HepG2 (cell line): ENCODE data around the gene PDP2. TPM values are rescaled to one million over a fixed set of nuclear protein-coding genes. Genes with fewer than 3 reads are reported as not detected.

Source experiments
- AKAP8 ChIP-seq: sonication (generic); formaldehyde crosslinking; IDR thresholded peaks from 2 replicates; pipeline ENCODE4 v1.5.1; 2020; ENCODE audit warnings: mild to moderate bottlenecking, missing genetic modification reagents
- ETV6 ChIP-seq: sonication (generic); formaldehyde crosslinking; conservative IDR thresholded peaks from 2 replicates; pipeline ENCODE4 v1.4.0; 2020; ENCODE audit warnings: missing genetic modification reagents
- GPN1 ChIP-seq: sonication (generic); formaldehyde crosslinking; IDR thresholded peaks from 2 replicates; pipeline ENCODE4 v1.5.1; 2020; ENCODE audit warnings: missing genetic modification reagents, borderline replicate concordance
- HOXA9 ChIP-seq: sonication (generic); formaldehyde crosslinking; IDR thresholded peaks from 2 replicates; pipeline ENCODE4 v1.8.1; 2022; ENCODE audit warnings: missing genetic modification reagents, mild to moderate bottlenecking, moderate library complexity, borderline replicate concordance
- HOXD1 ChIP-seq: sonication (generic); formaldehyde crosslinking; IDR thresholded peaks from 2 replicates; pipeline ENCODE4 v1.5.0; 2020; ENCODE audit warnings: missing genetic modification reagents
- KLF9 ChIP-seq: IDR thresholded peaks from 2 replicates; pipeline ENCODE4 v1.6.1; 2016; ENCODE audit warnings: low read depth
- MIER2 ChIP-seq: IDR thresholded peaks from 2 replicates; pipeline ENCODE4 v1.6.1; 2016; ENCODE audit warnings: missing biosample characterization, missing genetic modification reagents
- POGZ ChIP-seq: sonication (generic); formaldehyde crosslinking; IDR thresholded peaks from 2 replicates; pipeline ENCODE4 v1.4.0; 2020; ENCODE audit warnings: mild to moderate bottlenecking, missing genetic modification reagents
- SMAD1 ChIP-seq: sonication (generic); formaldehyde crosslinking; IDR thresholded peaks from 2 replicates; pipeline ENCODE4 v1.4.0; 2020; ENCODE audit warnings: missing genetic modification reagents, low read depth, mild to moderate bottlenecking, borderline replicate concordance
- ZMYM2 ChIP-seq: sonication (generic); formaldehyde crosslinking; IDR thresholded peaks from 2 replicates; pipeline ENCODE4 v1.8.0; 2022; ENCODE audit warnings: mild to moderate bottlenecking, missing genetic modification reagents
- ZNF44 ChIP-seq: sonication (generic); formaldehyde crosslinking; IDR thresholded peaks from 2 replicates; pipeline ENCODE4 v1.5.1; 2020; ENCODE audit warnings: mild to moderate bottlenecking, missing genetic modification reagents
- ZNF468 ChIP-seq: sonication (generic); formaldehyde crosslinking; IDR thresholded peaks from 2 replicates; pipeline ENCODE4 v1.8.0; 2022; ENCODE audit warnings: mild to moderate bottlenecking, moderate library complexity, missing genetic modification reagents
- ZNF746 ChIP-seq: sonication (generic); formaldehyde crosslinking; IDR thresholded peaks from 2 replicates; pipeline ENCODE4 v1.8.0; 2022; ENCODE audit warnings: mild to moderate bottlenecking, missing genetic modification reagents
- polyA plus RNA-seq, 8 experiments: library from polyadenylated mRNA; depleted of rRNA in 3 of 8; stranded (reverse) in 7 of 8; unstranded in 1 of 8; fragments of >200 nt; fragmentation: Illumina TruSeq in 4 of 8; extraction: Trizol in 4 of 8; gene quantifications; 2 replicates each; pipeline versions ENCODE4 v1.2.1 to v1.2.3, GENCODE V29; 2011 to 2016; ENCODE audit warnings: low read depth in 4 of 8, missing spikeins in 1 of 8, mixed read lengths in 1 of 8; ENCODE audit not compliant: insufficient read depth in 1 of 8
- total RNA-seq, 5 experiments: library from RNA; depleted of rRNA; stranded (reverse); fragments of >200 nt; fragmentation: Illumina TruSeq; extraction: Trizol; gene quantifications; 2 replicates each; pipeline ENCODE4 v1.2.3, GENCODE V29; 2016; ENCODE audit warnings: low read depth in 1 of 5
- TF ChIP-seq, protein P1 (sequence below): sonication (generic); formaldehyde crosslinking; IDR thresholded peaks from 2 replicates; pipeline ENCODE4 v1.9.0; 2021; ENCODE audit warnings: missing genetic modification reagents, mild to moderate bottlenecking, borderline replicate concordance
- TF ChIP-seq, protein P2 (sequence below): sonication (generic); formaldehyde crosslinking; IDR thresholded peaks from 2 replicates; pipeline ENCODE4 v1.5.1; 2020; ENCODE audit warnings: mild to moderate bottlenecking, moderate library complexity, missing genetic modification reagents
- TF ChIP-seq, protein P3 (sequence below): sonication (generic); formaldehyde crosslinking; IDR thresholded peaks from 2 replicates; pipeline ENCODE4 v1.4.0; 2020; ENCODE audit warnings: missing genetic modification reagents
- TF ChIP-seq, protein P4 (sequence below): sonication (generic); formaldehyde crosslinking; conservative IDR thresholded peaks from 2 replicates; pipeline ENCODE4 v1.4.0; 2020; ENCODE audit warnings: mild to moderate bottlenecking, missing genetic modification reagents, moderate library complexity
- TF ChIP-seq, protein P5 (sequence below): sonication (generic); formaldehyde crosslinking; IDR thresholded peaks from 2 replicates; pipeline ENCODE4 v1.4.0; 2020; ENCODE audit warnings: missing genetic modification reagents

PDP2 gene
- total and polyA plus RNA-seq, 2 of the 13 experiments (the other 11 are each of a cell fraction or from before 2014, with no cell fraction given), result 12.8 to 15.8 TPM

DNA sequence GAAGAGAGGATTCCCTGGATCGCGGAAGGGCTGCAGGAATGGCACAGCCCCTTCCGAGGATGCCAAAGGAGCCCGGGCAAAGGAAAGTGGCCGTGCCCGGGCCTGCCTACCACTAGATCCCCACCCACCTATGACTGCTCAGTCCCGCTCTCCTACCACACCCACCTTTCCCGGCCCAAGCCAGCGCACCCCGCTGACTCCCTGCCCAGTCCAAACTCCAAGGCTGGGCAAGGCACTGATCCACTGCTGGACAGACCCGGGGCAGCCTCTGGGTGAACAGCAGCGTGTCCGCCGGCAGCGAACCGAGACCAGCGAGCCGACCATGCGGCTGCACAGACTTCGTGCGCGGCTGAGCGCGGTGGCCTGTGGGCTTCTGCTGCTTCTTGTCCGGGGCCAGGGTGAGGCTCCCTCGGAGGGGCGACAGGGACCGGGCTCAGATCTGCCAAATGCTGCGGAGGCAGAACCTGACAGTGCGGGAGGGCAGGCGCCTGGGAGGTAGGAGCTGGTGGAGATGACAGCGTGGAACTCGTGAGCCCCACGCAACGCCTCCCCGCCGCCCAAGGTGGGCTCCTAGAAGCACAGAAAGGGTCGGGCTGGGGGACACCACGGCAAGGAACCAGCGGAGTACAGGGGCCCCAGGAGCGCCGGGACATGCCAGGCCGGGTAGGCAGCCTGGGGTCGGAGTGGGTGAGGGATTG lies 55.1 kb downstream of the PDP2 start, which contains the start of gene CES2 (continued):
- TF ChIP-seq, protein P1, sequence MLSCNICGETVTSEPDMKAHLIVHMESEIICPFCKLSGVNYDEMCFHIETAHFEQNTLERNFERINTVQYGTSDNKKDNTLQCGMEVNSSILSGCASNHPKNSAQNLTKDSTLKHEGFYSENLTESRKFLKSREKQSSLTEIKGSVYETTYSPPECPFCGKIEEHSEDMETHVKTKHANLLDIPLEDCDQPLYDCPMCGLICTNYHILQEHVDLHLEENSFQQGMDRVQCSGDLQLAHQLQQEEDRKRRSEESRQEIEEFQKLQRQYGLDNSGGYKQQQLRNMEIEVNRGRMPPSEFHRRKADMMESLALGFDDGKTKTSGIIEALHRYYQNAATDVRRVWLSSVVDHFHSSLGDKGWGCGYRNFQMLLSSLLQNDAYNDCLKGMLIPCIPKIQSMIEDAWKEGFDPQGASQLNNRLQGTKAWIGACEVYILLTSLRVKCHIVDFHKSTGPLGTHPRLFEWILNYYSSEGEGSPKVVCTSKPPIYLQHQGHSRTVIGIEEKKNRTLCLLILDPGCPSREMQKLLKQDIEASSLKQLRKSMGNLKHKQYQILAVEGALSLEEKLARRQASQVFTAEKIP (CRISPR knock-in tag), result no peak
- TF ChIP-seq, protein P2, sequence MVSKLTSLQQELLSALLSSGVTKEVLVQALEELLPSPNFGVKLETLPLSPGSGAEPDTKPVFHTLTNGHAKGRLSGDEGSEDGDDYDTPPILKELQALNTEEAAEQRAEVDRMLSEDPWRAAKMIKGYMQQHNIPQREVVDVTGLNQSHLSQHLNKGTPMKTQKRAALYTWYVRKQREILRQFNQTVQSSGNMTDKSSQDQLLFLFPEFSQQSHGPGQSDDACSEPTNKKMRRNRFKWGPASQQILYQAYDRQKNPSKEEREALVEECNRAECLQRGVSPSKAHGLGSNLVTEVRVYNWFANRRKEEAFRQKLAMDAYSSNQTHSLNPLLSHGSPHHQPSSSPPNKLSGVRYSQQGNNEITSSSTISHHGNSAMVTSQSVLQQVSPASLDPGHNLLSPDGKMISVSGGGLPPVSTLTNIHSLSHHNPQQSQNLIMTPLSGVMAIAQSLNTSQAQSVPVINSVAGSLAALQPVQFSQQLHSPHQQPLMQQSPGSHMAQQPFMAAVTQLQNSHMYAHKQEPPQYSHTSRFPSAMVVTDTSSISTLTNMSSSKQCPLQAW (CRISPR knock-in tag), result peak; percentile 95
- TF ChIP-seq MIER2 (peak; percentile 41; the same call in 1 of the 2 replicates), HOXA9 (CRISPR knock-in tag) (peak; percentile 75; the same call in 1 of the 2 replicates), AKAP8 (CRISPR knock-in tag) (0 out of 2 replicates have a peak, but pooled peaks have one; percentile 63), ZNF44 (CRISPR knock-in tag) (peak; percentile 95; the same call in 1 of the 2 replicates), POGZ (CRISPR knock-in tag) (0 out of 2 replicates have a peak, but pooled peaks have one; percentile 30), ZNF468 (CRISPR knock-in tag) (peak; percentile 81; the same call in 1 of the 2 replicates), GPN1 (no peak), SMAD1 (CRISPR knock-in tag) (peak; percentile 80; the same call in 1 of the 2 replicates), ZMYM2 (0 out of 2 replicates have a peak, but pooled peaks have one; percentile 44), ETV6 (CRISPR knock-in tag) (peak; percentile 55; the same call in 1 of the 2 replicates), HOXD1 (CRISPR knock-in tag) (peak; percentile 51), KLF9 (peak; percentile 99), ZNF746 (CRISPR knock-in tag) (0 out of 2 replicates have a peak, but pooled peaks have one; percentile 35)
- TF ChIP-seq, protein P3, sequence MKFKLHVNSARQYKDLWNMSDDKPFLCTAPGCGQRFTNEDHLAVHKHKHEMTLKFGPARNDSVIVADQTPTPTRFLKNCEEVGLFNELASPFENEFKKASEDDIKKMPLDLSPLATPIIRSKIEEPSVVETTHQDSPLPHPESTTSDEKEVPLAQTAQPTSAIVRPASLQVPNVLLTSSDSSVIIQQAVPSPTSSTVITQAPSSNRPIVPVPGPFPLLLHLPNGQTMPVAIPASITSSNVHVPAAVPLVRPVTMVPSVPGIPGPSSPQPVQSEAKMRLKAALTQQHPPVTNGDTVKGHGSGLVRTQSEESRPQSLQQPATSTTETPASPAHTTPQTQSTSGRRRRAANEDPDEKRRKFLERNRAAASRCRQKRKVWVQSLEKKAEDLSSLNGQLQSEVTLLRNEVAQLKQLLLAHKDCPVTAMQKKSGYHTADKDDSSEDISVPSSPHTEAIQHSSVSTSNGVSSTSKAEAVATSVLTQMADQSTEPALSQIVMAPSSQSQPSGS (CRISPR knock-in tag), result peak; percentile 67; the same call in 1 of the 2 replicates
- TF ChIP-seq, protein P4, sequence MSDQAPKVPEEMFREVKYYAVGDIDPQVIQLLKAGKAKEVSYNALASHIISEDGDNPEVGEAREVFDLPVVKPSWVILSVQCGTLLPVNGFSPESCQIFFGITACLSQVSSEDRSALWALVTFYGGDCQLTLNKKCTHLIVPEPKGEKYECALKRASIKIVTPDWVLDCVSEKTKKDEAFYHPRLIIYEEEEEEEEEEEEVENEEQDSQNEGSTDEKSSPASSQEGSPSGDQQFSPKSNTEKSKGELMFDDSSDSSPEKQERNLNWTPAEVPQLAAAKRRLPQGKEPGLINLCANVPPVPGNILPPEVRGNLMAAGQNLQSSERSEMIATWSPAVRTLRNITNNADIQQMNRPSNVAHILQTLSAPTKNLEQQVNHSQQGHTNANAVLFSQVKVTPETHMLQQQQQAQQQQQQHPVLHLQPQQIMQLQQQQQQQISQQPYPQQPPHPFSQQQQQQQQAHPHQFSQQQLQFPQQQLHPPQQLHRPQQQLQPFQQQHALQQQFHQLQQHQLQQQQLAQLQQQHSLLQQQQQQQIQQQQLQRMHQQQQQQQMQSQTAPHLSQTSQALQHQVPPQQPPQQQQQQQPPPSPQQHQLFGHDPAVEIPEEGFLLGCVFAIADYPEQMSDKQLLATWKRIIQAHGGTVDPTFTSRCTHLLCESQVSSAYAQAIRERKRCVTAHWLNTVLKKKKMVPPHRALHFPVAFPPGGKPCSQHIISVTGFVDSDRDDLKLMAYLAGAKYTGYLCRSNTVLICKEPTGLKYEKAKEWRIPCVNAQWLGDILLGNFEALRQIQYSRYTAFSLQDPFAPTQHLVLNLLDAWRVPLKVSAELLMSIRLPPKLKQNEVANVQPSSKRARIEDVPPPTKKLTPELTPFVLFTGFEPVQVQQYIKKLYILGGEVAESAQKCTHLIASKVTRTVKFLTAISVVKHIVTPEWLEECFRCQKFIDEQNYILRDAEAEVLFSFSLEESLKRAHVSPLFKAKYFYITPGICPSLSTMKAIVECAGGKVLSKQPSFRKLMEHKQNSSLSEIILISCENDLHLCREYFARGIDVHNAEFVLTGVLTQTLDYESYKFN (CRISPR knock-in tag), result peak; percentile 80
- TF ChIP-seq, protein P5, sequence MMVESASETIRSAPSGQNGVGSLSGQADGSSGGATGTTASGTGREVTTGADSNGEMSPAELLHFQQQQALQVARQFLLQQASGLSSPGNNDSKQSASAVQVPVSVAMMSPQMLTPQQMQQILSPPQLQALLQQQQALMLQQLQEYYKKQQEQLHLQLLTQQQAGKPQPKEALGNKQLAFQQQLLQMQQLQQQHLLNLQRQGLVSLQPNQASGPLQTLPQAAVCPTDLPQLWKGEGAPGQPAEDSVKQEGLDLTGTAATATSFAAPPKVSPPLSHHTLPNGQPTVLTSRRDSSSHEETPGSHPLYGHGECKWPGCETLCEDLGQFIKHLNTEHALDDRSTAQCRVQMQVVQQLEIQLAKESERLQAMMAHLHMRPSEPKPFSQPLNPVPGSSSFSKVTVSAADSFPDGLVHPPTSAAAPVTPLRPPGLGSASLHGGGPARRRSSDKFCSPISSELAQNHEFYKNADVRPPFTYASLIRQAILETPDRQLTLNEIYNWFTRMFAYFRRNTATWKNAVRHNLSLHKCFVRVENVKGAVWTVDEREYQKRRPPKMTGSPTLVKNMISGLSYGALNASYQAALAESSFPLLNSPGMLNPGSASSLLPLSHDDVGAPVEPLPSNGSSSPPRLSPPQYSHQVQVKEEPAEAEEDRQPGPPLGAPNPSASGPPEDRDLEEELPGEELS (CRISPR knock-in tag), result peak; percentile 41; the same call in 1 of the 2 replicates
